T-helper 1 cell treated with Interleukin-12 subunit alpha and Interleukin-12 subunit beta and Interleukin-4 antibody, amounts not matched to agents 30 μg/mL and 1 μg/mL, for 36 hours (primary cell): ENCODE data around the gene MYO19.
"Not testable (repeated sequence)": the region's sequence is repeated elsewhere in the genome, so short reads cannot be mapped to it uniquely, and the experiment has no call there.

Experiments used
- H3K27ac Mint-ChIP-seq: one replicate; pipeline ENCODE4 v1.8.0; 2021; ENCODE audit warnings: mild to moderate bottlenecking, mixed read lengths
- H3K27me3 Mint-ChIP-seq: one replicate; pipeline ENCODE4 v1.8.0; 2021; ENCODE audit warnings: low read depth, mixed read lengths
- H3K36me3 Mint-ChIP-seq: one replicate; pipeline ENCODE4 v1.8.0; 2021; ENCODE audit warnings: low read depth, mixed read lengths
- H3K4me1 Mint-ChIP-seq: one replicate; pipeline ENCODE4 v1.8.0; 2021; ENCODE audit warnings: low read depth, mixed read lengths
- H3K4me3 Mint-ChIP-seq: one replicate; pipeline ENCODE4 v1.8.0; 2021; ENCODE audit warnings: mild to moderate bottlenecking, moderate library complexity, mixed read lengths
- H3K9me3 Mint-ChIP-seq: one replicate; pipeline ENCODE4 v1.8.0; 2021; ENCODE audit warnings: mixed read lengths

The MYO19 gene

DNA sequence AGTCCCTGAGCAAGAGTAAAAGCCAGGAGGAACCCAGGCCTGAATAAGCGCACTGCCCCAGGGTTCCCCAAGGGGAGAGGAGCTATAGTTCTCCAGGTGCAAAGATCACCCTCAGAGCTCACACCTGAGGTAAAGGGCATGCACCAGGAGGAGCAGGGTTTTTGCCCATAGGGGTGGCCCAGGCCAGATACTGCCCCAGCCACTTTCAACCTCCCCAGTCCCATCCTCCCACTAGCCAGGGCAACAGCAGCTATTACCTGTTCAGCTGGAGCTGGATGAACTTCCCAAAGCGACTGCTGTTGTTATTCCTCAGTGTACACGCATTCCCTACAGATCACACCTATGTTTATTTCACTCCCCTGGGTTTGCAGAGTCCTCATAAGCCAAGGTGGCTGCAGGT lies 19.8 kb downstream of the MYO19 start:
- Mint-ChIP-seq H3K4me3 (no peak overlapping the region), H3K27ac (no peak overlapping the region), H3K4me1 (no peaks in the 10 kb centered on the region), H3K36me3 (peaks cover 6% of the 10 kb centered on the region), H3K9me3 (no peaks in the 10 kb centered on the region), H3K27me3 (no peaks in the 10 kb centered on the region)

- no peaks in the 10 kb centered on the region for H3K9me3 Mint-ChIP-seq
- H3K4me1 Mint-ChIP-seq = no peaks in the 10 kb centered on the region
- H3K27me3 Mint-ChIP-seq = no peaks in the 10 kb centered on the region
- no peak overlapping the region for H3K27ac Mint-ChIP-seq
- no peak overlapping the region for H3K4me3 Mint-ChIP-seq
- H3K36me3 Mint-ChIP-seq = peaks cover 4% of the 10 kb centered on the region
These were observed 22.0 kb downstream of the MYO19 start for GRCh38 chr17:36512641-36513040.

DNA sequence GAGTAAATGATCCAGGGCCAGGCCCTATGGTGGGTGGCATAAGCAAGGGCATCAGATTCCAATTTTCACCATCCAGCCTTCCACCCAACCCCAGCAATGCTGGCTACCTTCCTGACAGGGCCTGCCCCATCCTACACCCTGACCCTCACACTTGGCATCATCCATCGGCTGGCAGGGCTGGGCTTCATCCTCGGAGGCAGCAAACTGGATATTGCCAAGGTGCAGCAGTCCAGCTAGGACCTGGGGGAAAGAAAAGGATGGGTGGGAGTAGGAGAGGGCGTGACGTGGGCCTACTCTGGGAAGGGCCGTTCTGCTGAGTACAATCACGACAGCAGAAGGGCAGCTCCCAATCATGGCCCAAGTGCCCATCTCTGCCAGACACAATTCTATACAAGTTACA lies 23.5 kb downstream of the MYO19 start:
- H3K36me3 Mint-ChIP-seq = peaks cover 4% of the 10 kb centered on the region
- H3K4me3 Mint-ChIP-seq = no peak overlapping the region
- no peaks in the 10 kb centered on the region for H3K4me1 Mint-ChIP-seq
- no peaks in the 10 kb centered on the region for H3K9me3 Mint-ChIP-seq
- H3K27me3 Mint-ChIP-seq = no peaks in the 10 kb centered on the region
- no peak overlapping the region for H3K27ac Mint-ChIP-seq

DNA sequence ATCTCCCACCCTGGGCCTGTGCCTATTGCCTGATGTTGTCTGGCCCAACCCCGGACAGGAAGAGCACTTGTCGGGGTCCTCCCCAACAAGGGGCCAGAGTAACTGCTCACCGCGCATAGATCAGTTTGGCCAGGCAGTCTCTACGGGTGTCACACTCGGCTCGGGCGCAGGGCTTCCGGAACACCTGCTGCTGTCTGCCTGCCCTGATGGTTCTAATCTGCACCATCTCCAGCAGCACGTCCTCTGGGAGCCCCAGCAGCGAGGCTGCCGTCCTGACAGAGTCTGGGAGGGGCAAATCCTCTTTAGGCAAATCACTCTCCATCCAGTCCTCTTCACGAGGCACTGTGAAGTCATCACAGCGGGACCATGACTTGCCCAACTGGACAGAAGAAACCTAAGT lies 24.0 kb downstream of the MYO19 start:
- Mint-ChIP-seq H3K27ac (no peak overlapping the region), H3K27me3 (no peaks in the 10 kb centered on the region), H3K4me3 (no peak overlapping the region), H3K4me1 (no peaks in the 10 kb centered on the region), H3K36me3 (peaks cover 4% of the 10 kb centered on the region), H3K9me3 (no peaks in the 10 kb centered on the region)

DNA sequence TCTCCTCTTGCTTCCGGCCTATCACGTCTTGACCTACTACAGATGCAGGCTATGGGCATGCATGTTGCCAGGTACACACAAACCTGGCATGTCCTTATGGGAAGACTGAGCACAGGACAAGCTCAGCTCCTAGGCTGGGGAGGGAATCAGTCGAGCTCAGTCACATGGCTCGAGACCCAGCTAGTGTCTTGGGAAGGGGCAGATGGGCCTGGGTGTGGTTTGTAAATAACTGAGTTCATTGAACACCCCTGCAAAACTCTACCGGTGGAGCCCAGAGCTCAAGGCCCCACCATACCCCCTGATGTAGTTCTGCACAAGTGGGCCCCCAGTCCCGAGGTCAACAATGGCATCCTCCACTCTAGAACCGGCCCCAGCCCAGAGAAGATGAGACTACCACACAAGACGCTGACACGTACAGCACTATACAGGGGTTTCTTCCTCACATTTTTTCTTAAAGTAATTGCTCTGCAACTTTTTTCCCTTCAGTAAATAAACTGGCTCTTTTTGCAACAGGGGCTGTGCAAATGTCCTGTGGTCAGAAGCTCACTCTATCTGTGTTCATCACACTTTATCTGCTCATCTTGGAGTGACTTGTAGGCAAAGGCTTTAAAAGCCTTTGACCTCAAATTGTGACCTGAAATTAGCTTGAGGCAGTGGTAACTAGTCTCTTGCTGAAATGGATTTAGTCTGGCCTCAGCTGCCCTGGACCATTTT lies 25.2 kb downstream of the MYO19 start:
- no peaks in the 10 kb centered on the region for H3K9me3 Mint-ChIP-seq
- H3K27me3 Mint-ChIP-seq = no peaks in the 10 kb centered on the region
- H3K4me3 Mint-ChIP-seq = no peak overlapping the region
- no peak overlapping the region for H3K27ac Mint-ChIP-seq
- peaks cover 4% of the 10 kb centered on the region for H3K36me3 Mint-ChIP-seq
- no peaks in the 10 kb centered on the region for H3K4me1 Mint-ChIP-seq

DNA sequence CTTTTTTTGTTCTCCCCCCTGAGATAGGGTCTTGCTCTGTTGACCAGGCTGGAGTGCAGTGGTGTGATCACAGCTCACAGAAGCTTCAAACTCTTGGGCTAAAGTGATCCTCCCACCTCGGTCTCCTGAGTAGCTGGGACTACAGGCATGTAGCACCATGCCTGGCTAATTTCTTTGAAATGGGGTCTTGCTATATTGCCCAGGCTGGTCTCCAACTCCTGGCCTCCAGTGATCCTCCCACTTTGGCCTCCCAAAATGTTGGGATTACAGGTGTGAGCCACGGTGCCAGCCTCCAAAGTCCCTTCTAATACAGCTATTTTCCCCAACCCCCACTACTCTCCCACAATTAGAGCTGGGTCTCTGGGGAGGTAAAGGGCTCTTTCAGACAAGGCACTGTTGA lies 26.2 kb downstream of the MYO19 start:
- not testable (repeated sequence) for H3K9me3 Mint-ChIP-seq, H3K27me3 Mint-ChIP-seq, H3K36me3 Mint-ChIP-seq, H3K27ac Mint-ChIP-seq, H3K4me1 Mint-ChIP-seq, H3K4me3 Mint-ChIP-seq

- Mint-ChIP-seq H3K27me3 (no peaks in the 10 kb centered on the region), H3K36me3 (peaks cover 11% of the 10 kb centered on the region), H3K4me1 (peaks cover 6% of the 10 kb centered on the region), H3K27ac (no peak overlapping the region), H3K4me3 (no peak overlapping the region), H3K9me3 (no peaks in the 10 kb centered on the region)
These were observed 27.4 kb downstream of the MYO19 start for GRCh38 chr17:36507266-36507665.

- Mint-ChIP-seq H3K27me3 (no peaks in the 10 kb centered on the region), H3K4me1 (peaks cover 6% of the 10 kb centered on the region), H3K9me3 (no peaks in the 10 kb centered on the region), H3K4me3 (no peak overlapping the region), H3K27ac (no peak overlapping the region), H3K36me3 (peaks cover 13% of the 10 kb centered on the region)
These were observed 27.8 kb downstream of the MYO19 start for GRCh38 chr17:36506831-36507230.

DNA sequence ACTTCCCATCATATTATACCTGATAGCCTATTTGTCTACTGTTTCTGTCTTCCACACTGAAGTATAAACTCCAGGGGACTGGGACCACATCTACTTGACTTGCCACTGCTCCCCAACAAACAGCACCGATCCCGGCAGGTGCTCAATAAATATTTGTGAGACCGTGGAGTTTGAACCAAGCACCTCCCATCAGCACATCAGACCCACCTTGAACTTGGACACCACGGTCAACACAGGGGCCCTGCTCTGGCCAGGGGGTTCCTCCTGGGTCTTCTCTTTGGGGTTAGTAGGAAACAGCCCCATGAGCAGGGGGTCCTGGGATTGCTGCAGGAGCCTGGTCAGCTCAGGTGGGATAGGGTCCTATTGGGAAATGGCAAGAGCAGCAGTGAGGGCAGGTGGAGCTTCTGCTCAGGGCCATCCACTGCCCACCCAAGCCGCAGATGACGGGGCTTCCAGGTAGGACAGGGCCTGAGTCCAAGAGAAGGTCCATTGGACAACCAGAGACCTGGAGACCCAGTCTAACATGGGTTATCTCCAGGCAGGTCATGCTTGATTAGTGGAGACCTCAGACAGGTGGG lies 28.3 kb downstream of the MYO19 start:
- no peak overlapping the region for H3K4me3 Mint-ChIP-seq

GRCh38 chr17:36505171-36505570 lies 29.5 kb downstream of the MYO19 start:
- Mint-ChIP-seq H3K27me3 (no peaks in the 10 kb centered on the region), H3K4me3 (no peak overlapping the region), H3K9me3 (no peaks in the 10 kb centered on the region), H3K36me3 (peaks cover 15% of the 10 kb centered on the region), H3K27ac (no peak overlapping the region), H3K4me1 (peaks cover 6% of the 10 kb centered on the region)

More for the DNA sequence above, 28.3 kb downstream of the MYO19 start:
- Mint-ChIP-seq H3K27me3 (no peaks in the 10 kb centered on the region), H3K4me1 (peaks cover 6% of the 10 kb centered on the region), H3K27ac (no peak overlapping the region), H3K9me3 (no peaks in the 10 kb centered on the region), H3K36me3 (peaks cover 15% of the 10 kb centered on the region)

DNA sequence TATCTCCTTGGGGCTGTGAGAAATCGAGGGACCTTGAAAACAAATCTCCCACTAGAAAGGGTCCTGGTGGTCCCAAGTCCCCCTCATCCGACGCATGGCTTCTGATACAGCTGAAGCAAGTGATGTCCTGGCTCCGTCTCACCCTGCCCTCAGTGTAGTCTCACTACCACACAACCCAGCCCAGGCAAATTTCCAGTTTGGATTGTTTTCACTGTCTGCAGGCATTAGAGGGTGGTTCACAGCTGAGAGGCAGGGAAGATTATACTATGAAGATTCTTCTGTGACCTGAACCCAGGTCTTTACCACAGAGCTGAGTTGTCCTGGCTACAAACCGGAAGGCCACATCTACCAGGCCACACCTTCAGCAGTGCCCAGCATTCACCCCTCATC lies 30.5 kb downstream of the MYO19 start:
- H3K36me3 Mint-ChIP-seq = peaks cover 15% of the 10 kb centered on the region
- no peaks in the 10 kb centered on the region for H3K9me3 Mint-ChIP-seq
- peaks cover 6% of the 10 kb centered on the region for H3K4me1 Mint-ChIP-seq
- H3K27ac Mint-ChIP-seq = no peak overlapping the region
- H3K4me3 Mint-ChIP-seq = no peak overlapping the region
- H3K27me3 Mint-ChIP-seq = no peaks in the 10 kb centered on the region

DNA sequence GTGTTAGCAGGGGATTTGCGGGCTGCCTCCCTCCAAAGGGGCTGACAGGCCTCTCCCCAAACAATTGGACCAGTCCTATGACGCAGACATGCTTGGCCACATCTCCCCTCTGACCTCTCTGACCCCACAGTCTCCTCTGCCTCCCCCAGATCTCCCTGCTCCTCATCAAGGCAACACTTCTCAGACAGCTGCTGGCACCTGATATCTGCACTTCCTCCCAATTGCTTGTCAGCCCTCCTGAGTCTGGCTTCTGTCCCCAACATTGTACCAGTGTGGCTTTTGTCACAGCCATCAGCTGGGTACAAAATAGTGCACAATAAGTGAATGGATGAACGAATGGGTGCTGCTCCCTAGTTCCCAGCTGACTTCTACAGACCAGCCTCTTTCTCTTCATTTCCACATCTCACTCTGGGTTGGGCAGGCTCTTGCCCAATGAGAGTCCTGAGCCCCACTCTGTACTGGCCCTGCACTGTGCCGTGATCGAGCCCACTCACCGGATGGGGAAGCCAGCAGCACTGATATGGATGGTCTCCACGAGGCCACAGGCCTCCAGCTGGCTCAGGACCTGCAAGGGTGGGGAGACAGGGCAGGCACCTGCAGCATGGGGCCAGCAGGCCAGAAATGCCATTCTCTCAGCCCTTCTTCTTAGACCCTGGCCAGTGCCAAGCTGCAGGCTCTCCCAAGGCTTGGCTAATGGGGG lies 31.1 kb downstream of the MYO19 start:
- H3K27ac Mint-ChIP-seq = peak overlapping the region; percentile 1
- no peaks in the 10 kb centered on the region for H3K27me3 Mint-ChIP-seq
- H3K9me3 Mint-ChIP-seq = no peaks in the 10 kb centered on the region
- H3K4me3 Mint-ChIP-seq = no peak overlapping the region
- H3K36me3 Mint-ChIP-seq = peaks cover 19% of the 10 kb centered on the region
- peaks cover 6% of the 10 kb centered on the region for H3K4me1 Mint-ChIP-seq

GRCh38 chr17:36501963-36502362 lies 32.7 kb downstream of the MYO19 start:
- no peaks in the 10 kb centered on the region for H3K27me3 Mint-ChIP-seq
- H3K9me3 Mint-ChIP-seq = no peaks in the 10 kb centered on the region
- peaks cover 6% of the 10 kb centered on the region for H3K4me1 Mint-ChIP-seq
- H3K36me3 Mint-ChIP-seq = peaks cover 19% of the 10 kb centered on the region
- H3K4me3 Mint-ChIP-seq = no peak overlapping the region
- no peak overlapping the region for H3K27ac Mint-ChIP-seq

GRCh38 chr17:36501351-36501750 lies 33.3 kb downstream of the MYO19 start:
- H3K9me3 Mint-ChIP-seq = no peaks in the 10 kb centered on the region
- peaks cover 19% of the 10 kb centered on the region for H3K36me3 Mint-ChIP-seq
- H3K4me1 Mint-ChIP-seq = peaks cover 6% of the 10 kb centered on the region
- no peaks in the 10 kb centered on the region for H3K27me3 Mint-ChIP-seq
- no peak overlapping the region for H3K27ac Mint-ChIP-seq
- H3K4me3 Mint-ChIP-seq = no peak overlapping the region

- Mint-ChIP-seq H3K27ac (no peak overlapping the region), H3K36me3 (peaks cover 24% of the 10 kb centered on the region), H3K4me3 (no peak overlapping the region), H3K27me3 (no peaks in the 10 kb centered on the region), H3K9me3 (no peaks in the 10 kb centered on the region), H3K4me1 (peaks cover 6% of the 10 kb centered on the region)
These were observed 33.9 kb downstream of the MYO19 start for GRCh38 chr17:36500745-36501225.
